A549 (cell line): ENCODE data around the gene UPF3B. TPM values are rescaled to one million over a fixed set of nuclear protein-coding genes. Genes with fewer than 3 reads are reported as not detected.

ENCODE experiments used
- ATAC-seq, 2 experiments: fragments of 200-7000 bp in 1 of 2; fragments of >200 bp in 1 of 2; cut with Nextera tagmentation in 1 of 2; cut with Tn5 transposase in 1 of 2; 3 replicates each; pipeline versions ENCODE4 v1.8.0 to v1.9.1; 2018 to 2020; ENCODE audit warnings: mild to moderate bottlenecking in 1 of 2, moderate library complexity in 1 of 2
- CTCF ChIA-PET: fragments of 300-600 bp; sonication (Branson Sonifier 250); formaldehyde crosslinking; extraction: SDS; loops from one replicate; lab custom pipeline; 2021; ENCODE audit warnings: antibody characterized with exemption, inconsistent platforms; lab: Yijun Ruan, JAX
- POLR2A ChIA-PET: fragments of 350-600 bp; formaldehyde crosslinking; extraction: SDS; loops from one replicate; lab custom pipeline; 2021; ENCODE audit warnings: antibody characterized with exemption, inconsistent platforms; lab: Yijun Ruan, JAX
- DNase-seq, 2 experiments: peaks; one replicate each; pipeline versions ENCODE4 v3.0.0 to v3.0.0-alpha.2; 2011 to 2016; ENCODE audit warnings: low read depth in 1 of 2, low spot score in 1 of 2
- FAIRE-seq: peaks from 2 replicates; lab custom pipeline; 2011; peaks lifted over from hg19 to GRCh38; lab: Jason Lieb, UNC
- H3K27ac ChIP-seq, 2 experiments: fragments of >200 bp; sonication (Bioruptor Twin); formaldehyde crosslinking; 3 replicates each; pipeline ENCODE4 v1.5.1; 2016 to 2017
- H3K4me1 ChIP-seq: fragments of >200 bp; sonication (Bioruptor Twin); formaldehyde crosslinking; 3 replicates; pipeline ENCODE4 v1.6.1; 2016
- H3K4me2 ChIP-seq: fragments of >200 bp; sonication (Bioruptor Twin); formaldehyde crosslinking; 3 replicates; pipeline ENCODE4 v1.6.1; 2016
- H3K4me3 ChIP-seq: fragments of >200 bp; sonication (Bioruptor Twin); formaldehyde crosslinking; 3 replicates; pipeline ENCODE4 v1.5.1; 2016
- H3K9me3 ChIP-seq: fragments of >200 bp; sonication (Bioruptor Twin); formaldehyde crosslinking; 3 replicates; pipeline ENCODE4 v1.6.1; 2016
- ATOH8 ChIP-seq: fragments of 250-450 bp; sonication (Bioruptor Pico); IDR thresholded peaks from 2 replicates; pipeline ENCODE4 v1.5.0; 2020; ENCODE audit warnings: low read depth, mild to moderate bottlenecking, moderate library complexity
- CBX8 ChIP-seq: fragments of 200-600 bp; sonication (generic); IDR thresholded peaks from 2 replicates; pipeline ENCODE4 v1.6.1; 2016
- CHD4 ChIP-seq: fragments of 200-600 bp; sonication (generic); IDR thresholded peaks from 2 replicates; pipeline ENCODE4 v1.6.1; 2016; ENCODE audit warnings: antibody characterized with exemption, mild to moderate bottlenecking, borderline replicate concordance
- CTCF ChIP-seq: fragments of >200 bp; sonication (Bioruptor Twin); formaldehyde crosslinking; IDR thresholded peaks from 3 replicates; pipeline ENCODE4 v1.5.1; 2016
- EHF ChIP-seq: fragments of 250-450 bp; sonication (Bioruptor Pico); IDR thresholded peaks from 2 replicates; pipeline ENCODE4 v1.5.0; 2020; ENCODE audit warnings: mild to moderate bottlenecking
- ESRRA ChIP-seq: fragments of 150-350 bp; IDR thresholded peaks from 2 replicates; pipeline ENCODE4 v1.6.1; 2014; ENCODE audit warnings: mild to moderate bottlenecking, low read length, borderline replicate concordance
- FOSL2 ChIP-seq, 2 experiments: fragments of 450-650 bp in 1 of 2; fragments of >200 bp in 1 of 2; sonication (Bioruptor Twin) in 1 of 2; formaldehyde crosslinking; IDR thresholded peaks; 2 replicates each; pipeline versions ENCODE4 v1.5.0 to v1.6.1; 2016 to 2020; ENCODE audit warnings: mild to moderate bottlenecking in 1 of 2, moderate library complexity in 1 of 2
- FOXS1 ChIP-seq: fragments of 250-450 bp; sonication (Bioruptor Pico); IDR thresholded peaks from 2 replicates; pipeline ENCODE4 v1.5.0; 2020; ENCODE audit warnings: mild to moderate bottlenecking, moderate library complexity
- JUNB ChIP-seq: fragments of >200 bp; sonication (Bioruptor Twin); formaldehyde crosslinking; IDR thresholded peaks from 2 replicates; pipeline ENCODE4 v1.6.1; 2016
- MAFK ChIP-seq: fragments of 450-650 bp; IDR thresholded peaks from 2 replicates; pipeline ENCODE4 v1.6.1; 2014; ENCODE audit not compliant: partially characterized antibody
- PBX3 ChIP-seq: IDR thresholded peaks from 2 replicates; pipeline ENCODE4 v1.6.1; 2012
- PHF8 ChIP-seq: fragments of 200-600 bp; sonication (generic); IDR thresholded peaks from 2 replicates; pipeline ENCODE4 v1.6.1; 2016; ENCODE audit warnings: low read depth, mild to moderate bottlenecking, antibody characterized with exemption, moderate library complexity, borderline replicate concordance
- POLR2A ChIP-seq: IDR thresholded peaks from 2 replicates; pipeline ENCODE4 v1.6.1; 2012; ENCODE audit warnings: mild to moderate bottlenecking, low read length
- RAD21 ChIP-seq, 2 experiments: fragments of >200 bp in 1 of 2; sonication (Bioruptor Twin) in 1 of 2; formaldehyde crosslinking in 1 of 2; IDR thresholded peaks in 1 of 2; conservative IDR thresholded peaks in 1 of 2; 2 replicates in 1 of 2; 3 replicates in 1 of 2; pipeline ENCODE4 v1.6.1; 2012 to 2018; ENCODE audit warnings: inconsistent platforms in 1 of 2
- SMC3 ChIP-seq: fragments of >200 bp; sonication (Bioruptor Twin); formaldehyde crosslinking; IDR thresholded peaks from 3 replicates; pipeline ENCODE4 v1.6.1; 2018; ENCODE audit warnings: inconsistent platforms
- TFCP2L1 ChIP-seq: fragments of 250-450 bp; sonication (Bioruptor Pico); IDR thresholded peaks from 2 replicates; pipeline ENCODE4 v1.5.0; 2021; ENCODE audit warnings: mild to moderate bottlenecking
- USF2 ChIP-seq: fragments of 450-650 bp; IDR thresholded peaks from 2 replicates; pipeline ENCODE4 v1.6.1; 2014; ENCODE audit warnings: antibody characterized with exemption
- ZC3H11A ChIP-seq: fragments of 450-650 bp; IDR thresholded peaks from 2 replicates; pipeline ENCODE4 v1.6.1; 2014; ENCODE audit warnings: antibody characterized with exemption, mild to moderate bottlenecking
- WGBS: methylation state at CpG from one replicate; pipeline ENCODE4 v1.1.6; 2017; ENCODE audit errors: missing lambda C conversion rate; 5-methylcytosine and 5-hydroxymethylcytosine counted together
- polyA plus RNA-seq, 4 experiments: library from polyadenylated mRNA; depleted of rRNA in 3 of 4; stranded (reverse); fragments of >200 nt; fragmentation: RNase III in 1 of 4; extraction: RNeasy Plus Mini Kit Qiagen cat#74134 plus additional on column Dnase treatment in 1 of 4; gene quantifications; 2 replicates in 3 of 4; 3 replicates in 1 of 4; pipeline ENCODE4 v1.2.3, GENCODE V29; 2011 to 2017

Gene UPF3B
- polyA plus RNA-seq, 2 of the 4 experiments (the other 2 are of a cell fraction): 26.4 to 27.6 TPM

- no peak for TF ChIP-seq PBX3
- no peak for TF ChIP-seq ZC3H11A
- TF ChIP-seq EHF (CRISPR knock-in tag): 0 out of 2 replicates have a peak, but pooled peaks have one; percentile 29
- TF ChIP-seq FOSL2 (IDR thresholded peaks at IDR 0.05): no peak
- TF ChIP-seq FOSL2 (CRISPR knock-in tag; IDR thresholded peaks at IDR 0.05): no peak
Observed at GRCh38 chrX:119885554-119886428, 33.0 kb upstream of the UPF3B start (continued).

- Histone ChIP-seq H3K9me3 (no peaks in the 10 kb centered on the region), H3K27ac (no peak overlapping the region), H3K4me3 (no peak overlapping the region), H3K4me1 (no peaks in the 10 kb centered on the region), H3K4me2 (no peak overlapping the region)
- TF ChIP-seq SMC3: 0 out of 3 replicates have a peak, but pooled peaks have one; percentile 14
- TF ChIP-seq FOSL2 (IDR thresholded peaks at IDR 0.05): no peak
- TF ChIP-seq FOSL2 (CRISPR knock-in tag; IDR thresholded peaks at IDR 0.05): no peak
- peak; percentile 58 for TF ChIP-seq CTCF
- peak; percentile 26 to 52; a peak in 2 of 5 replicates for TF ChIP-seq RAD21 (conservative IDR thresholded peaks at IDR 0.05 in 1 of 2, IDR thresholded peaks at IDR 0.05 in 1 of 2)
- ChIA-PET POLR2A (interaction anchor here (0.9 kb wide), 1 partner anchor 89 kb away, joined by 3 read pairs; the partner anchor contains the start of gene RPL39), CTCF (interaction anchor here (0.6 to 1.2 kb wide), 7 partner anchors 8 to 271 kb away, joined by 3 to 10 read pairs (median 3); no protein-coding TSS in a partner anchor)
- peak; percentile 95 for FAIRE-seq
- peak; percentile 59 to 70 for DNase-seq
- ATAC-seq: peak; percentile 98 to 99
- 60% methylated on average over 11 of the region's 11 CpGs for WGBS
Observed at GRCh38 chrX:119880552-119881437, 28.0 kb upstream of the UPF3B start.

GRCh38 chrX:119880076-119880475 lies 27.3 kb upstream of the UPF3B start:
- POLR2A ChIA-PET: no interaction called here
- no peak for TF ChIP-seq ATOH8 (CRISPR knock-in tag)
- no peak for TF ChIP-seq MAFK
- TF ChIP-seq FOXS1 (CRISPR knock-in tag): no peak
- TF ChIP-seq POLR2A: no peak
- WGBS: 92% methylated on average over 5 of the region's 5 CpGs
- FAIRE-seq: no peak
- Histone ChIP-seq H3K4me2 (no peak overlapping the region), H3K9me3 (no peaks in the 10 kb centered on the region), H3K4me1 (no peaks in the 10 kb centered on the region), H3K4me3 (no peak overlapping the region), H3K27ac (no peak overlapping the region)
- CTCF ChIA-PET: interaction anchor here (0.6 to 1.2 kb wide), 7 partner anchors 9 to 270 kb away, joined by 3 to 10 read pairs (median 3); no protein-coding TSS in a partner anchor
- peak in 1 of 2 experiments; percentile 14; a peak in 1 of 6 replicates for ATAC-seq
- DNase-seq: no peak

- CTCF ChIA-PET: interaction anchor here (0.8 to 1.4 kb wide), 3 partner anchors 9 to 19 kb away, joined by 3 to 6 read pairs (median 3); no protein-coding TSS in a partner anchor
- no peak for TF ChIP-seq PBX3
- TF ChIP-seq TFCP2L1 (CRISPR knock-in tag): no peak
- TF ChIP-seq MAFK: no peak
- no peak for TF ChIP-seq USF2
- no peak for TF ChIP-seq FOSL2 (IDR thresholded peaks at IDR 0.05)
- TF ChIP-seq FOSL2 (CRISPR knock-in tag; IDR thresholded peaks at IDR 0.05): no peak
- TF ChIP-seq JUNB: no peak
- no peak for TF ChIP-seq CBX8
- TF ChIP-seq ESRRA: no peak
- TF ChIP-seq POLR2A: no peak
- TF ChIP-seq PHF8: no peak
- no peak for TF ChIP-seq SMC3
- no peak for TF ChIP-seq CHD4
Observed at GRCh38 chrX:119878740-119879139, 26.0 kb upstream of the UPF3B start.

More at GRCh38 chrX:119878740-119879139, 26.0 kb upstream of the UPF3B start:
- FAIRE-seq (no peak), DNase-seq (no peak), ATAC-seq (no peak)
- H3K4me2 ChIP-seq: no peak overlapping the region
- POLR2A ChIA-PET: interaction anchor here (1.3 kb wide), 1 partner anchor 9 kb away, joined by 3 read pairs; no protein-coding TSS in a partner anchor
- 76% methylated on average over 2 of the region's 2 CpGs for WGBS
- H3K27ac ChIP-seq: no peak overlapping the region
- H3K4me3 ChIP-seq: no peak overlapping the region
- H3K9me3 ChIP-seq: no peaks in the 10 kb centered on the region
- H3K4me1 ChIP-seq: 0 out of 3 replicates have a peak, but pooled peaks cover 7% of the 10 kb centered on the region
